Body of pancreas (tissue), 4 donors: ENCODE results near the gene SEMA3F. TPM values are rescaled to one million over a fixed set of nuclear protein-coding genes. Genes with fewer than 3 reads are reported as not detected.
"Not testable (repeated sequence)": the region's sequence is repeated elsewhere in the genome, so short reads cannot be mapped to it uniquely, and the experiment has no call there.

Source experiments
- ATAC-seq: fragments of 150-250 bp; one replicate; pipeline ENCODE4 v1.9.1; 2016
- DNase-seq, 4 donors: peaks; one replicate each; pipeline ENCODE4 v3.0.0-alpha.2; 2019
- H3K27ac ChIP-seq, 4 donors: fragments of 200-600 bp; sonication (generic); 1 replicate in 3 of 4; 2 replicates in 1 of 4; pipeline versions ENCODE4 v1.5.1 to v1.6.1; 2016 to 2019; ENCODE audit warnings: mild to moderate bottlenecking in 1 of 4, mixed read lengths in 1 of 4, moderate library complexity in 1 of 4
- H3K27me3 ChIP-seq, 2 donors: fragments of 200-600 bp; sonication (generic); one replicate each; pipeline ENCODE4 v1.6.0; 2016; ENCODE audit warnings: mild to moderate bottlenecking in 1 of 2
- H3K36me3 ChIP-seq, 2 donors: fragments of 200-600 bp; sonication (generic); replicated peaks in 1 of 2; 2 replicates each; pipeline ENCODE4 v1.5.1; 2016; ENCODE audit warnings: low read depth in 2 of 2; ENCODE audit not compliant: insufficient read depth in 1 of 2
- H3K4me1 ChIP-seq: fragments of 200-600 bp; sonication (generic); one replicate; pipeline ENCODE4 v1.6.0; 2016
- H3K4me3 ChIP-seq, 2 donors: fragments of 200-600 bp; sonication (generic); 1 replicate in 1 of 2; 2 replicates in 1 of 2; pipeline ENCODE4 v1.5.1; 2016 to 2019
- H3K9me3 ChIP-seq, 3 donors: fragments of 200-600 bp; sonication (generic); 1 replicate in 2 of 3; 2 replicates in 1 of 3; pipeline ENCODE4 v1.5.1; 2016
- CTCF ChIP-seq, 7 experiments: fragments of 450-650 bp in 4 of 7; fragments of 200-600 bp in 3 of 7; sonication (generic) in 3 of 7; IDR thresholded peaks; one replicate each; pipeline ENCODE4 v1.5.1; 2016 to 2019; ENCODE audit warnings: antibody characterized with exemption in 7 of 7
- POLR2A ChIP-seq, 3 donors: fragments of 450-650 bp; IDR thresholded peaks; one replicate each; pipeline ENCODE4 v1.6.1; 2016; ENCODE audit warnings: antibody characterized with exemption in 3 of 3, mild to moderate bottlenecking in 2 of 3
- WGBS, 2 donors: methylation state at CpG; one replicate each; pipeline ENCODE4 v1.1.5; 2017; 5-methylcytosine and 5-hydroxymethylcytosine counted together
- intact Hi-C: fragments of 100-400 bp; cut with DNase I; formaldehyde crosslinking; loops from one replicate; pipeline ENCODE4 v1.15.1; 2023
- total RNA-seq, 2 donors: library from RNA; depleted of rRNA; stranded (reverse); fragments of >200 nt; gene quantifications; one replicate each; pipeline ENCODE4 v1.1.0, GENCODE V29; 2016

The SEMA3F gene
- total RNA-seq, 2 donors from 2014 or later = 5.2 to 25.4 TPM

GRCh38 chr3:50208677-50209344 is 53.7 kb downstream of the SEMA3F start:
- Histone ChIP-seq H3K27ac (peak overlapping the region in 3 of 4 donors; percentile 19 to 40 (median 39)), H3K4me3 (no peak overlapping the region), H3K4me1 (peaks cover 91% of the 10 kb centered on the region), H3K9me3 (no peaks in the 10 kb centered on the region), H3K36me3 (no peaks in the 10 kb centered on the region), H3K27me3 (no peaks in the 10 kb centered on the region)
- 56 to 74% methylated on average over 8 to 13 of the region's 14 CpGs for WGBS, 2 donors
- intact Hi-C loops = no loop called here
- ATAC-seq (no peak), DNase-seq (no peak)
- no peak for TF ChIP-seq POLR2A (IDR thresholded peaks at IDR 0.05)
- no peak for TF ChIP-seq CTCF (IDR thresholded peaks at IDR 0.05)

GRCh38 chr3:50210176-50210509 is 55.0 kb downstream of the SEMA3F start:
- Histone ChIP-seq H3K27ac (peak overlapping the region; percentile 75 to 86 (median 79)), H3K9me3 (no peaks in the 10 kb centered on the region)
- intact Hi-C loops = no loop called here

GRCh38 chr3:50210510-50211367 is 55.6 kb downstream of the SEMA3F start:
- ATAC-seq (peak; percentile 63), DNase-seq (peak; percentile 54 to 84 (median 74))
- TF ChIP-seq POLR2A (IDR thresholded peaks at IDR 0.05) (peak in 1 of 3 donors; percentile 32), CTCF (IDR thresholded peaks at IDR 0.05) (no peak)
- Histone ChIP-seq H3K27ac (peak overlapping the region; percentile 75 to 86 (median 79)), H3K4me1 (peaks cover 80% of the 10 kb centered on the region), H3K9me3 (no peaks in the 10 kb centered on the region), H3K27me3 (no peaks in the 10 kb centered on the region), H3K36me3 (no peaks in the 10 kb centered on the region), H3K4me3 (no peak overlapping the region)
- WGBS, 2 donors = 12 to 32% methylated on average over 8 to 13 of the region's 13 CpGs
- intact Hi-C loops = no loop called here

More at GRCh38 chr3:50210176-50210509, 55.0 kb downstream of the SEMA3F start:
- H3K4me3 ChIP-seq = no peak overlapping the region
- 60 to 64% methylated on average over 1 to 5 of the region's 5 CpGs for WGBS, 2 donors
- no peaks in the 10 kb centered on the region for H3K36me3 ChIP-seq
- peaks cover 86% of the 10 kb centered on the region for H3K4me1 ChIP-seq
- no peak for DNase-seq
- no peak for ATAC-seq
- TF ChIP-seq CTCF (IDR thresholded peaks at IDR 0.05) (no peak), POLR2A (IDR thresholded peaks at IDR 0.05) (no peak)
- H3K27me3 ChIP-seq = no peaks in the 10 kb centered on the region

GRCh38 chr3:50211368-50211717 is 56.2 kb downstream of the SEMA3F start:
- DNase-seq, H3K36me3 ChIP-seq, H3K9me3 ChIP-seq, H3K4me3 ChIP-seq, H3K27me3 ChIP-seq, ATAC-seq, intact Hi-C loops: not testable (repeated sequence)
- peaks cover 74% of the 10 kb centered on the region for H3K4me1 ChIP-seq
- peak overlapping the region; percentile 75 to 88 (median 83) for H3K27ac ChIP-seq
- WGBS, 2 donors = 58 to 65% methylated on average over 4 to 5 of the region's 5 CpGs

GRCh38 chr3:50211930-50212329 is 56.8 kb downstream of the SEMA3F start:
- Histone ChIP-seq H3K27me3 (no peaks in the 10 kb centered on the region), H3K9me3 (no peaks in the 10 kb centered on the region), H3K4me1 (peaks cover 68% of the 10 kb centered on the region), H3K27ac (peak overlapping the region in 3 of 4 donors; percentile 82 to 88 (median 86)), H3K36me3 (no peaks in the 10 kb centered on the region), H3K4me3 (no peak overlapping the region)
- no peak for ATAC-seq
- DNase-seq = no peak
- no peak for TF ChIP-seq CTCF (IDR thresholded peaks at IDR 0.05)
- TF ChIP-seq POLR2A (IDR thresholded peaks at IDR 0.05) = no peak
- 47 to 52% methylated on average over 2 of the region's 2 CpGs for WGBS, 2 donors
- intact Hi-C loops = no loop called here
